GM18951 (cell line): Measurements from ENCODE around the gene UGT1A7.
"Not testable (repeated sequence)": the region's sequence is repeated elsewhere in the genome, so short reads cannot be mapped to it uniquely, and the experiment has no call there.

Experiments used
- POLR2A ChIP-seq: IDR thresholded peaks from 4 replicates; pipeline ENCODE4 v1.6.1; 2011; ENCODE audit warnings: mild to moderate bottlenecking; ENCODE audit not compliant: insufficient read length, insufficient read depth; ENCODE audit errors: extremely low read depth
- in situ Hi-C: fragments of 300-500 bp; cut with MboI; formaldehyde crosslinking; loops from one replicate; pipeline ENCODE4 v1.12.0; 2022; ENCODE audit warnings: low sequenced_read_pairs, mixed read lengths, inconsistent platforms; ENCODE audit not compliant: unreplicated experiment

The UGT1A7 gene

DNA sequence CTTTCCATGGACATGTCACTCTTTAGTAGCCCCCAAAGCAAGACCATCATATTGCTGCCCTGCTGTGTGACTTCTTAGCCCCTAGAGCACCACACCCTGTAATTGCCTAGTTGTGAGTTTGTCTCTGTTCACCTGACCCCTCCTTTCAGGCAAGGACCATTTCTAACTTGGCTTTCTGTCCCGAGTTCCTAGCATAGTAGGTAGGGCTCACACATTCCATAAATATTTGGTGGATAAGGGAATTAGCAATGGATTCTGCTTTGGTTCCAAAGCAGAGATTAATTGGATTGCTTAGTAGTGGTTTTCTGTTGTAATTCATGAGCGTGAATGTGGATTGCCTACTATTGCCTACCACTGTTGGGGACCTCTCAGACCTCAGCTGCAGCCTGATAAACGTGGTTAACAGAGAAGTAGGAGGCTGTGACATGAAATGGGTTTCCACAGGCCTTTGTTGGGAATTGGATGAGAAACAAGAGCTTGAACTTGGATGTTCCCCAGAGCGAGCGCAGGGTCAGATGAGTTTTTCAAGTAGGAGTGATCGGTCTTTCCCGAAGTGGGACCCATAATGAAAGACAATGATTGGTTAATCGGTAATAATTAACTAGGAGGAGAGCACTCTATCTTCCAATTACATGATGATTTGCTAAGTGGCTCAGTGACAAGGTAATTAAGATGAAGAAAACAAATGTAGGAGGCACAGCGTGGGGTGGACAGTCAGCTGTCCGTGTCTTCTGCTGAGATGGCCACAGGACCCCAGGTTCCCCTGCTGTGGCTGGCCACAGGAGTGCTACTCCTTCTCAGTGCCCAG is 65.0 kb downstream of the UGT1A7 start:
- in situ Hi-C loops: no loop called here
- TF ChIP-seq POLR2A: no peak

DNA sequence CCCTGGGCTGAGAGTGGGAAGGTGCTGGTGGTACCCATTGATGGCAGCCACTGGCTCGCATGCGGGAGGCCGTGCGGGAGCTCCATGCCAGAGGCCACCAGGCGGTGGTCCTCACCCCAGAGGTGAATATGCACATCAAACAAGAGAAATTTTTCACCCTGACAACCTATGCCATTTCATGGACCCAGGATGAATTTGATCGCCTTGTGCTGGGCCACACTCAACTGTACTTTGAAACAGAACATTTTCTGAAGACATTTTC is 65.5 kb downstream of the UGT1A7 start:
- no peak for TF ChIP-seq POLR2A
- in situ Hi-C loops: no loop called here

GRCh38 chr2:233750689-233751088 is 69.0 kb downstream of the UGT1A7 start:
- in situ Hi-C loops: not testable (repeated sequence)

- in situ Hi-C loops: not testable (repeated sequence)
Observed at GRCh38 chr2:233751212-233752009, 69.7 kb downstream of the UGT1A7 start.

- no peak for TF ChIP-seq POLR2A
- in situ Hi-C loops: no loop called here
Observed at GRCh38 chr2:233754872-233755611, 73.3 kb downstream of the UGT1A7 start.

- in situ Hi-C loops: no loop called here
- TF ChIP-seq POLR2A: no peak
Observed at GRCh38 chr2:233756429-233757081, 74.9 kb downstream of the UGT1A7 start.

DNA sequence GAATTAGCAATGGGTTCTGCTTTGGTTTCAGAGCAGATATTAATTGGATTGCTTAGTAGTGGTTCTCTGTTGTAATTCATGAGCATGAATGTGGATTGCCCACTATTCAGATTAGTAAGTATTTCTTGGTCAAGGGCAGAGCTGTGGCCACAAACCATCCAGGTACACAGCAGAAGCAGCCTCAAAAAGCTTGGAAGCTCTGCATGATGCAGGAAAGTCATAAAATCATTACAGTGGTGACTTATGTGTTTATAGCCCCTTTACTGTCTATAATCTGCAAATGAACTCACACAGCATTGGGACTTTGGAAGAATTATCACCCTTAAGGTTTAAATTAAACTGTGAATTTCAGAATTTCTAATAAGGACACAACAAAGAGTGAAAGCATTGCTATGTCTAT is 76.4 kb downstream of the UGT1A7 start:
- TF ChIP-seq POLR2A: no peak
- in situ Hi-C loops: no loop called here

DNA sequence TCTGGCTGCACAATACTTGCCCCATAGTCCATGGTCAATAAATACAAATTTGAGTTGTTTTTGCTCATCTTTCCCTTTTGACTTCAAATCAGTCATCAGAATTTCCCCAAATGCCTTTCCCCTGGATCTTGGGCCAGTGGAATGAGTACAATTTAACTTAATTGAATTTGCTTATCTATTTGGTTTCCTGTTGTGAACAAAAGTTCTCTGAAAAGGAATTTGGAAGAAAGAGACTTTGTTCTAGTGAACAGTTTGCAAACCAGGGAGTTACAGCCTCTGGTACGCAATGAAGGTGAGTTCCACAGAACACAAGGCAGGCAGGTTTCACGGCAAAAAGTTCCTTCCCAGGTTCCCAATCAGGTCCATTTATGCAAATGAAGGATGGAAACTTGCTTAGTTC is 77.1 kb downstream of the UGT1A7 start:
- in situ Hi-C loops: no loop called here
- TF ChIP-seq POLR2A: no peak

GRCh38 chr2:233760043-233760442 is 78.3 kb downstream of the UGT1A7 start, which contains the start of gene UGT1A1:
Gene UGT1A1, plus strand, starts transcription at chr2:233760270. Its CDS starts 18 bp downstream, at chr2:233760288.
- in situ Hi-C loops: no loop called here

GRCh38 chr2:233761040-233761769 is 79.5 kb downstream of the UGT1A7 start:
- no peak for TF ChIP-seq POLR2A
- in situ Hi-C loops: no loop called here

More at GRCh38 chr2:233760043-233760442, 78.3 kb downstream of the UGT1A7 start, which contains the start of gene UGT1A1:
- no peak for TF ChIP-seq POLR2A

GRCh38 chr2:233764264-233764663 is 82.6 kb downstream of the UGT1A7 start:
- no peak for TF ChIP-seq POLR2A
- in situ Hi-C loops: no loop called here

- in situ Hi-C loops: no loop called here
- no peak for TF ChIP-seq POLR2A
Observed at GRCh38 chr2:233764761-233765160, 83.1 kb downstream of the UGT1A7 start.
